Measurements from ENCODE around the gene GTPBP10.

GTPBP10 gene

GRCh38 chr7:90309872-90310271 lies 36.6 kb upstream of the GTPBP10 start:
- Histone ChIP-seq H3K27me3 (ENCODE audit: insufficient read depth, poor library complexity, severe bottlenecking) (no peaks in the 10 kb centered on the region), H3K4me3 (replicated peaks; ENCODE audit: insufficient read depth, low read length) (no peak overlapping the region), H3K27ac (replicated peaks) (no peak overlapping the region)
- no peak for DNase-seq (ENCODE audit: low read depth in 1 of 2, low spot score in 1 of 2)
- TF ChIP-seq POLR2AphosphoS5 (IDR thresholded peaks at IDR 0.05; ENCODE audit: low read depth) (no peak), REST (IDR thresholded peaks at IDR 0.05; ENCODE audit: insufficient replicate concordance, low read depth) (no peak), SPI1 (IDR thresholded peaks at IDR 0.05; ENCODE audit: borderline replicate concordance, low read depth) (no peak), GABPA (IDR thresholded peaks at IDR 0.05; ENCODE audit: low read depth) (no peak)
- TF ChIP-seq, protein P1, sequence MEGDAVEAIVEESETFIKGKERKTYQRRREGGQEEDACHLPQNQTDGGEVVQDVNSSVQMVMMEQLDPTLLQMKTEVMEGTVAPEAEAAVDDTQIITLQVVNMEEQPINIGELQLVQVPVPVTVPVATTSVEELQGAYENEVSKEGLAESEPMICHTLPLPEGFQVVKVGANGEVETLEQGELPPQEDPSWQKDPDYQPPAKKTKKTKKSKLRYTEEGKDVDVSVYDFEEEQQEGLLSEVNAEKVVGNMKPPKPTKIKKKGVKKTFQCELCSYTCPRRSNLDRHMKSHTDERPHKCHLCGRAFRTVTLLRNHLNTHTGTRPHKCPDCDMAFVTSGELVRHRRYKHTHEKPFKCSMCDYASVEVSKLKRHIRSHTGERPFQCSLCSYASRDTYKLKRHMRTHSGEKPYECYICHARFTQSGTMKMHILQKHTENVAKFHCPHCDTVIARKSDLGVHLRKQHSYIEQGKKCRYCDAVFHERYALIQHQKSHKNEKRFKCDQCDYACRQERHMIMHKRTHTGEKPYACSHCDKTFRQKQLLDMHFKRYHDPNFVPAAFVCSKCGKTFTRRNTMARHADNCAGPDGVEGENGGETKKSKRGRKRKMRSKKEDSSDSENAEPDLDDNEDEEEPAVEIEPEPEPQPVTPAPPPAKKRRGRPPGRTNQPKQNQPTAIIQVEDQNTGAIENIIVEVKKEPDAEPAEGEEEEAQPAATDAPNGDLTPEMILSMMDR (IDR thresholded peaks at IDR 0.05; ENCODE audit: insufficient read depth, low read length) = no peak

DNA sequence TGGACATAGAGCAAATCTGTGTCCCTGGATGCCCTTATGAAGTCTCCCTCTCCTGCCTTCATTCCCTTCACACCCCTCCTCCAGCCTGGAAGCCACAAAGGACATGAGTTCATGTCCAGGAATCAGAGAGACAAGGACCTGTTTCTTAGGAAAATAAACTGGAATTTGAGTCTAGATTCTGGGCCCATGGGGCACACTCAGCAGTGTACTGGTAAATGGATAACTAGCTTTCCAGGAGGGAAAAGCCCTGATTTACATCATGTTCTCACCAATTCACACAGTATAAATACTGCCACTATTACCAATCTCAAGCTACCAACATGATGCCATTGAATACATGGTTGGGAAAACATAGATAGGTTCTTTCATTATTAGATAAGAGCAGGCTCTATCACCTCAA lies 35.3 kb upstream of the GTPBP10 start:
- TF ChIP-seq, protein P1 (IDR thresholded peaks at IDR 0.05; ENCODE audit: insufficient read depth, low read length) = no peak
- TF ChIP-seq GABPA (IDR thresholded peaks at IDR 0.05; ENCODE audit: low read depth) (no peak), POLR2AphosphoS5 (IDR thresholded peaks at IDR 0.05; ENCODE audit: low read depth) (no peak), REST (IDR thresholded peaks at IDR 0.05; ENCODE audit: insufficient replicate concordance, low read depth) (no peak), SPI1 (IDR thresholded peaks at IDR 0.05; ENCODE audit: borderline replicate concordance, low read depth) (no peak)
- no peak for DNase-seq (ENCODE audit: low read depth in 1 of 2, low spot score in 1 of 2)
- Histone ChIP-seq H3K27me3 (ENCODE audit: insufficient read depth, poor library complexity, severe bottlenecking) (no peaks in the 10 kb centered on the region), H3K27ac (replicated peaks) (no peak overlapping the region), H3K4me3 (replicated peaks; ENCODE audit: insufficient read depth, low read length) (no peak overlapping the region)

- no peaks in the 10 kb centered on the region for H3K27me3 ChIP-seq (ENCODE audit: insufficient read depth, poor library complexity, severe bottlenecking)
- H3K4me3 ChIP-seq (replicated peaks; ENCODE audit: insufficient read depth, low read length) = no peak overlapping the region
- no peak overlapping the region for H3K27ac ChIP-seq (replicated peaks)
- TF ChIP-seq POLR2AphosphoS5 (IDR thresholded peaks at IDR 0.05; ENCODE audit: low read depth) = no peak
- TF ChIP-seq, protein P1 (IDR thresholded peaks at IDR 0.05; ENCODE audit: insufficient read depth, low read length) = no peak
- TF ChIP-seq REST (IDR thresholded peaks at IDR 0.05; ENCODE audit: insufficient replicate concordance, low read depth) = no peak
- no peak for TF ChIP-seq GABPA (IDR thresholded peaks at IDR 0.05; ENCODE audit: low read depth)
- TF ChIP-seq SPI1 (IDR thresholded peaks at IDR 0.05; ENCODE audit: borderline replicate concordance, low read depth) = no peak
- DNase-seq (ENCODE audit: low read depth in 1 of 2, low spot score in 1 of 2) = no peak
Measured at GRCh38 chr7:90312745-90313144, 33.8 kb upstream of the GTPBP10 start.
